Astrocyte (in vitro differentiated cells and primary cell): ENCODE results near the gene FMN1.

ENCODE experiments used
- EZH2 ChIP-seq: IDR thresholded peaks from 2 replicates; pipeline ENCODE4 v1.6.1; 2012; ENCODE audit warnings: mild to moderate bottlenecking, low read length, inconsistent platforms; ENCODE audit not compliant: insufficient read depth
- TF ChIP-seq, protein P1 (sequence below): IDR thresholded peaks from 2 replicates; pipeline ENCODE4 v1.5.1; 2011; ENCODE audit warnings: low read depth, mild to moderate bottlenecking, inconsistent platforms, low read length, moderate library complexity; ENCODE audit not compliant: insufficient read depth

DNA sequence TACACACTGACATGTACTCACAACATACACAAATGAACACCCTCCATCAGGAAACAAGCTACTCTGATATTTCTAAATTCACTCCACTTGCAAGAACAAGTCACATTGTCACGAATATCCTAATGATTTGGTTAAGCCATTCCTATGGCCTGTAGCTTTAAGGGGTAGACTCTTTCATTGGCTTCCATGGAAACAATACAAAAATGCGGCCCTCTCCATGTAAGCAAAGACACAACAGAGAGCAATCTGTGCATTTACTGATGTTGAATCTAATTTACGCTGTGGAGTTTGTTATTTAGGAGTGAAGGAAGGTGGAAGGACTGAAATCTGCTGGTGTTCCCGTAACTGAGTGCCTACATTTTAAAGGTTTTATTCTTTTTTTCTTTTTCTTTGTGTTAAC, 114.5 kb downstream of the FMN1 start:
- TF ChIP-seq, protein P1, sequence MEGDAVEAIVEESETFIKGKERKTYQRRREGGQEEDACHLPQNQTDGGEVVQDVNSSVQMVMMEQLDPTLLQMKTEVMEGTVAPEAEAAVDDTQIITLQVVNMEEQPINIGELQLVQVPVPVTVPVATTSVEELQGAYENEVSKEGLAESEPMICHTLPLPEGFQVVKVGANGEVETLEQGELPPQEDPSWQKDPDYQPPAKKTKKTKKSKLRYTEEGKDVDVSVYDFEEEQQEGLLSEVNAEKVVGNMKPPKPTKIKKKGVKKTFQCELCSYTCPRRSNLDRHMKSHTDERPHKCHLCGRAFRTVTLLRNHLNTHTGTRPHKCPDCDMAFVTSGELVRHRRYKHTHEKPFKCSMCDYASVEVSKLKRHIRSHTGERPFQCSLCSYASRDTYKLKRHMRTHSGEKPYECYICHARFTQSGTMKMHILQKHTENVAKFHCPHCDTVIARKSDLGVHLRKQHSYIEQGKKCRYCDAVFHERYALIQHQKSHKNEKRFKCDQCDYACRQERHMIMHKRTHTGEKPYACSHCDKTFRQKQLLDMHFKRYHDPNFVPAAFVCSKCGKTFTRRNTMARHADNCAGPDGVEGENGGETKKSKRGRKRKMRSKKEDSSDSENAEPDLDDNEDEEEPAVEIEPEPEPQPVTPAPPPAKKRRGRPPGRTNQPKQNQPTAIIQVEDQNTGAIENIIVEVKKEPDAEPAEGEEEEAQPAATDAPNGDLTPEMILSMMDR = no peak
- no peak for TF ChIP-seq EZH2
